Measurements from ENCODE around the gene AGBL4.

Gene AGBL4

DNA sequence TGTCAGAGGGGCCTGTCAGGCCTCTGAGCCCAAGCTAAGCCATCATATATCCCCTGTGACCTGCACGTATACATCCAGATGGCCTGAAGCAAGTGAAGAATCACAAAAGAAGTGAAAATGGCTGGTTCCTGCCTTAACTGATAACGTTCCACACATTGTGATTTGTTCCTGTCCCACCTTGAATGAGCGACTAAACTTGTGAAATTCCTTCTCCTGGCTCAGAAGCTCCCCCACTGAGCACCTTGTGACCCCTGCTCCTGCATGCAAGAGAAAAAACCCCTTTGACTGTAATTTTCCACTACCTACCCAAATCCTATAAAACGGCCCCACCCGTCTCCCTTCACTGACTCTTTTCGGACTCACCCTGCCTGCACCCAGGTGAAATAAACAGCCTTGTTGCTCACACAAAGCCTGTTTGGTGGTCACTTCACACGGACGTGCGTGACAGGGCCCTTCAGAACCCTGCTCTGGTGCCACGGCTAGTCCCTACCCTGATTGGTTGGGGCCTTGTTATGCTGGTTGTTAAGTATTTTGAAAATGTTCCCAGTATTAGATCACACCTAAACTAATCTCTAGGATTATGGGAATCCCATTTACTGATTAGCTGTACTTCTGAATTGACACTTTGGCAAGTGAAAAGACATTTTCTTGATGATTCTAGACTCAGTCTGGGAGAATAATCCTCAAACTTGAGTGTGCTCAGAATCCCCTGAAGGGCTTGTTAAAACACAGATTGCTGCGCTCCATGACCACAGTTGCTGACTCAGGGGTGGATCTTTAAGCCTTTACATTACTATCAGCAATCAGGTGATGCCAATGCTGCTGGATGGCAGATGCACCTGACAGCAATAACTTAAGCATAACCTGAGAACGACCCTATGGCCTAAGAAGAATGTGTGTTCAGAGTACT lies 1523.0 kb downstream of the AGBL4 start:
- no peak for DNase-seq

DNA sequence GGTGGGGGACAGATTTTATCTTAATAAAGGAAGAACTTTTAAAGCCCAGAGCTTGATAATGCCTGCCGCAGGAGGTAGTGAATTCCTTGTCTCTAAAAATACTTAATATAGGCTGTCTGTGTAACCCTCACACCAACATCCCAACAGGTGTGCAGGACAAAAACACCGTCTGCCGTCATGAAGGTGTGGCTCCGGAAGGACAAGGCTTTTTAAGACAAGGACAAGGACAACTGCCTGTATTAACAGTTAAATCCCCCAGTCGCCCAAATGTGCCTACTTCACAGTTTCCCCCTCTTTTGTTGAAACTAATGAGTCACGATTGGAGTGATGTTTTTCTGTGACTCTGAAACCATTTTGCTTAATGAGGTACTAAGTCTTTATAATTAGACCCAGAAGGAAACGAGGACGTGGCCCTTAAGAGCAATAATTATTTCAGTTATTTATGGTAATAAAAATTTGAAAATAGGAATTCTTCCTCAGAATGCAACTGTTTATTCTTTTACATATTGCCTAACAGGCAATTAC lies 1524.5 kb downstream of the AGBL4 start:
- no peak for DNase-seq

DNA sequence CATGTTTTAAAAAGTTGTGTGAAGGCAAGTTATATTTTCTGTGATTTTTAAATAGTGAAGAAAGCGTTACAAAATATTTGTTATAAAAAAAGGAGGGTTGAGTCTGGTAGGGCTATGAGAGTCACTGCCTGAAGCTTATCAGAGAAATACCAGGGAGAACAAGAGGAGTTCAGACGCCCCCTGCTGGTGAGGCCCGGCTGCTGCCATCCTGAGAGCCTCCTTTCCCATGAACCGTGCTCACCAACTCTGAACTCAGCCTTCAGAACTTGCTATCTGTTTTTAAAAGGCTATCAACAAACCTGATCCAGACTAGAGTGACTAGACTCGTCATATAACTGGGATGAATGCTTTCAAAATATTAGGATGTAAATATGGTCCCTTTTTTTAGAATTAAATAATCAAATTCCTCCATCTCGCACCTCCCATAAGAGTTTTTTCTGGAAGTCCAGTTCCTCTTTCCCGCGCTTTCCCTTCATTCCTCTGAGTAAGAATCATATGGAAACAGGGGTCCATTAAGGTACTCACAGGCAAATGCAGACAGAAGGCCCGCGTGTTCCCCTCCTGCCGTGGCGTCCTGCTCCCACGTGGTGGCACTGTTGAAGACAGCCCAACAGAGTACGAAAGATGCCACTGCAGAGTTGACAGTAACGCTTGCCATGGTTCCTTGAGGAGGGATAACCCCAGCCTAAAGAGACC lies 1525.5 kb downstream of the AGBL4 start:
- DNase-seq, result peak; percentile 91

GRCh38 chr1:48495911-48496310 lies 1527.8 kb downstream of the AGBL4 start:
- DNase-seq, result no peak

- DNase-seq, result no peak
These were observed 1528.6 kb downstream of the AGBL4 start for GRCh38 chr1:48495166-48495565.

GRCh38 chr1:48493970-48494769 lies 1529.6 kb downstream of the AGBL4 start:
- DNase-seq, result peak; percentile 44

DNA sequence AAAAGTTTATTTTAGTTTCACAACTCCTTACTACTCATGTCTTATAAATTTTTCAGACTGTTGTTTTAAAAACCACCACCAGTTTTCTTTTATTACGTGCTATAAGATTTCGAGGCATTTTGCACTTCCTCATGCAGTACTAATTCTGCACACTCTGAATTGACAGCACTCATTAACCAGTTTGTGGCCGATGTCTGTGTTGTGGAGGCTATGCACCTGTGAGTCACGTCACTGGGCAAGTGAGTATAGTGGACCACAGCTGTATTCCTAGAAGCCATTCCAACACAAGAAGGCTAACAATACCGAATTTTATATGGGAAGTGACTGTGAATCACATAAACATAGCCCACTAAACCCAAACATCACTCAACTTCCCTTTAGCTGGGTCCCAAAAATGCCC lies 1530.7 kb downstream of the AGBL4 start:
- no peak for DNase-seq

- peak; percentile 99 for DNase-seq
These were observed 1531.4 kb downstream of the AGBL4 start for GRCh38 chr1:48492392-48492791.

- no peak for DNase-seq
These were observed 1535.0 kb downstream of the AGBL4 start for GRCh38 chr1:48488721-48489120.
